Measurements from ENCODE around the gene PRPF38B. TPM values are rescaled to one million over a fixed set of nuclear protein-coding genes. Genes with fewer than 3 reads are reported as not detected.
"Not testable (repeated sequence)": the region's sequence is repeated elsewhere in the genome, so short reads cannot be mapped to it uniquely, and the experiment has no call there.

The PRPF38B gene
- polyA plus RNA-seq, 1 donor (not counting 4 experiments of a cell fraction or from before 2014, with no cell fraction given): 41.0 TPM

DNA sequence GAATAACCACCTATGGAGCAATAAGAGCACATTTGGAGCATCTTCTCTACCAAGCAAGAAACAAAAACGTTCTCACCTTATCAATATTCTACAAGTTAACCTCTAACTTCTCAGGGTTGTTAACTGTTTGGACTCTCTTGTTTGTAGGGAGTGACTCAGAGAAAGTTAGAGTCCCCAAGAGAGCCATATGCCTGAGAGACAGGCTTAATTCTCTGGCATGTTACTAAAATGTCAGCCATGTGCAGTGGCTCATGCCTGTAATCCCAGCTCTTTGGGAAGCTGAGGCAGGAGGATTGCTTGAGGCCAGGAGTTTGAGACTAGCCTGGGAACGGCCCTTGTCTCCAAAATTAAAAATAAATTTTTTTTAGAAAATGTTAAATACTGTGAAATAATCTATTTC, 27.0 kb upstream of the PRPF38B start:
- no peak overlapping the region for H2AFZ ChIP-seq (ENCODE audit: control insufficient read depth, low read length)
- no peak overlapping the region for H3K27ac ChIP-seq (ENCODE audit: control insufficient read depth, insufficient read depth, low read length)
- no peak for DNase-seq (ENCODE audit: low read depth, low spot score)
- TF ChIP-seq, protein P1, sequence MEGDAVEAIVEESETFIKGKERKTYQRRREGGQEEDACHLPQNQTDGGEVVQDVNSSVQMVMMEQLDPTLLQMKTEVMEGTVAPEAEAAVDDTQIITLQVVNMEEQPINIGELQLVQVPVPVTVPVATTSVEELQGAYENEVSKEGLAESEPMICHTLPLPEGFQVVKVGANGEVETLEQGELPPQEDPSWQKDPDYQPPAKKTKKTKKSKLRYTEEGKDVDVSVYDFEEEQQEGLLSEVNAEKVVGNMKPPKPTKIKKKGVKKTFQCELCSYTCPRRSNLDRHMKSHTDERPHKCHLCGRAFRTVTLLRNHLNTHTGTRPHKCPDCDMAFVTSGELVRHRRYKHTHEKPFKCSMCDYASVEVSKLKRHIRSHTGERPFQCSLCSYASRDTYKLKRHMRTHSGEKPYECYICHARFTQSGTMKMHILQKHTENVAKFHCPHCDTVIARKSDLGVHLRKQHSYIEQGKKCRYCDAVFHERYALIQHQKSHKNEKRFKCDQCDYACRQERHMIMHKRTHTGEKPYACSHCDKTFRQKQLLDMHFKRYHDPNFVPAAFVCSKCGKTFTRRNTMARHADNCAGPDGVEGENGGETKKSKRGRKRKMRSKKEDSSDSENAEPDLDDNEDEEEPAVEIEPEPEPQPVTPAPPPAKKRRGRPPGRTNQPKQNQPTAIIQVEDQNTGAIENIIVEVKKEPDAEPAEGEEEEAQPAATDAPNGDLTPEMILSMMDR (optimal IDR thresholded peaks at IDR 0.05 in 1 of 3, IDR thresholded peaks at IDR 0.05 in 1 of 3, conservative IDR thresholded peaks at IDR 0.05 in 1 of 3; ENCODE audit: extremely low read depth in 1 of 3, insufficient read depth in 2 of 3, low read length in 3 of 3): no peak
- TF ChIP-seq EZH2 (IDR thresholded peaks at IDR 0.05; ENCODE audit: low read length): no peak
- H3K9me1 ChIP-seq (ENCODE audit: control insufficient read depth, extremely low read depth, insufficient read depth, low read length): no peaks in the 10 kb centered on the region
- no peaks in the 10 kb centered on the region for H3K79me2 ChIP-seq (ENCODE audit: control insufficient read depth, insufficient read depth, low read length)
- H4K20me1 ChIP-seq (ENCODE audit: control insufficient read depth, extremely low read depth, insufficient read depth, low read length): no peaks in the 10 kb centered on the region
- H3K27me3 ChIP-seq (ENCODE audit: control insufficient read depth, extremely low read depth, insufficient read depth, low read length): no peaks in the 10 kb centered on the region
- no peak for FAIRE-seq
- no peaks in the 10 kb centered on the region for H3K36me3 ChIP-seq (ENCODE audit: control insufficient read depth in 2 of 2, extremely low read depth in 1 of 2, insufficient read depth in 2 of 2, low read length in 2 of 2)
- no peaks in the 10 kb centered on the region for H3K9me3 ChIP-seq (ENCODE audit: control insufficient read depth, low read depth, low read length)
- no peak overlapping the region for H3K4me2 ChIP-seq (ENCODE audit: control insufficient read depth, extremely low read depth, insufficient read depth, low read depth, low read length)
- peaks cover 3% of the 10 kb centered on the region for H3K4me1 ChIP-seq (ENCODE audit: control insufficient read depth, extremely low read depth, insufficient read depth, low read length)
- no peak overlapping the region for H3K4me3 ChIP-seq (ENCODE audit: control insufficient read depth in 2 of 3, extremely low read depth in 1 of 3, insufficient read depth in 2 of 3, low read depth in 1 of 3, low read length in 3 of 3)
- no peak overlapping the region for H3K9ac ChIP-seq (ENCODE audit: control insufficient read depth, extremely low read depth, insufficient read depth, low read length)
- dilution Hi-C loops (cut with MboI; ENCODE audit: extremely low pct_ligation_motif_present, low sequenced_read_pairs): no loop called here

DNA sequence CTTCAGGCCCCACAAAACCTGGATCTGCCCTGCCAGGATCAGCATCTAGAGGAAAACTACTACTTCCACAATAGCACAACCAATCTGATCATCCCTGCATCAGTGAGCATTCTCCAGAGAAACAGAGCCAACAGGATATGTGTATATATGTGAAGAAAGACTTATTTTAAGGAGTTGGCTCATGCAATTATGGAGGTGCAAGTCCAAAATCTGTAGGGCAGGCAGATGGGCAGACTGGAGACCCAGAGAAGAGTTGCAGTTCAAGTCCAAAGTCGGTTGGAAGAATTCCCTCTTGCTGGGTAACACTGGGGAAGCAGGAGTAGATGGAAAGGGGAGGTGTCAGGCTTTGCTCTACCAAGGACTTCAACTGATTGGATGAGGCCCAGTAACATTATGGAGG, 26.3 kb upstream of the PRPF38B start:
- TF ChIP-seq, protein P1 (optimal IDR thresholded peaks at IDR 0.05 in 1 of 3, IDR thresholded peaks at IDR 0.05 in 1 of 3, conservative IDR thresholded peaks at IDR 0.05 in 1 of 3; ENCODE audit: extremely low read depth in 1 of 3, insufficient read depth in 2 of 3, low read length in 3 of 3): no peak
- no peak for TF ChIP-seq EZH2 (IDR thresholded peaks at IDR 0.05; ENCODE audit: low read length)
- no peak overlapping the region for H2AFZ ChIP-seq (ENCODE audit: control insufficient read depth, low read length)
- H3K9ac ChIP-seq (ENCODE audit: control insufficient read depth, extremely low read depth, insufficient read depth, low read length): no peak overlapping the region
- H3K36me3 ChIP-seq (ENCODE audit: control insufficient read depth in 2 of 2, extremely low read depth in 1 of 2, insufficient read depth in 2 of 2, low read length in 2 of 2): no peaks in the 10 kb centered on the region
- no peaks in the 10 kb centered on the region for H3K79me2 ChIP-seq (ENCODE audit: control insufficient read depth, insufficient read depth, low read length)
- no peak overlapping the region for H3K4me3 ChIP-seq (ENCODE audit: control insufficient read depth in 2 of 3, extremely low read depth in 1 of 3, insufficient read depth in 2 of 3, low read depth in 1 of 3, low read length in 3 of 3)
- DNase-seq (ENCODE audit: low read depth, low spot score) (no peak), FAIRE-seq (no peak)
- no peaks in the 10 kb centered on the region for H3K27me3 ChIP-seq (ENCODE audit: control insufficient read depth, extremely low read depth, insufficient read depth, low read length)
- no peak overlapping the region for H3K4me2 ChIP-seq (ENCODE audit: control insufficient read depth, extremely low read depth, insufficient read depth, low read depth, low read length)
- dilution Hi-C loops (cut with MboI; ENCODE audit: extremely low pct_ligation_motif_present, low sequenced_read_pairs): no loop called here
- H3K9me3 ChIP-seq (ENCODE audit: control insufficient read depth, low read depth, low read length): no peaks in the 10 kb centered on the region
- peaks cover 3% of the 10 kb centered on the region for H3K4me1 ChIP-seq (ENCODE audit: control insufficient read depth, extremely low read depth, insufficient read depth, low read length)
- no peak overlapping the region for H3K27ac ChIP-seq (ENCODE audit: control insufficient read depth, insufficient read depth, low read length)
- no peaks in the 10 kb centered on the region for H4K20me1 ChIP-seq (ENCODE audit: control insufficient read depth, extremely low read depth, insufficient read depth, low read length)
- no peaks in the 10 kb centered on the region for H3K9me1 ChIP-seq (ENCODE audit: control insufficient read depth, extremely low read depth, insufficient read depth, low read length)

DNA sequence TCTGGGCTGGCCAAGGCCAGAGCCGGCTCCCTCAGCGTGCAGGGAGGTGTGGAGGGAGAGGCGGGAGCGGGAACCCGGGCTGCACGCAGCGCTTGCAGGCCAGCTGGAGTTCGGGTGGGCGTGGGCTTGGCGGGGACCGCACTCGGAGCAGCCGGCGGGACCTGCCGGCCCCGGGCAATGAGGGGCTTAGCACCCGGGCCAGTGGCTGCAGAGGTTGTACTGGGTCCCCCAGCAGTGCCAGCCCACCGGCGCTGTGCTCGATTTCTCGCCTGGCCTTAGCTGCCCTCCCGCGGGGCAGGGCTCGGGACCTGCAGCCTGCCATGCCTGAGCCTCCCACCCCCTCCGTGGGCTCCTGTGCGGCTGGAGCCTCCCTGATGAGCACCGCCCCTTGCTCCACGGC, 24.7 kb upstream of the PRPF38B start:
- H3K36me3 ChIP-seq (ENCODE audit: control insufficient read depth in 2 of 2, extremely low read depth in 1 of 2, insufficient read depth in 2 of 2, low read length in 2 of 2); H3K27me3 ChIP-seq (ENCODE audit: control insufficient read depth, extremely low read depth, insufficient read depth, low read length); H3K27ac ChIP-seq (ENCODE audit: control insufficient read depth, insufficient read depth, low read length); H3K9me3 ChIP-seq (ENCODE audit: control insufficient read depth, low read depth, low read length); FAIRE-seq; H3K9ac ChIP-seq (ENCODE audit: control insufficient read depth, extremely low read depth, insufficient read depth, low read length); DNase-seq (ENCODE audit: low read depth, low spot score); H3K4me3 ChIP-seq (ENCODE audit: control insufficient read depth in 2 of 3, extremely low read depth in 1 of 3, insufficient read depth in 2 of 3, low read depth in 1 of 3, low read length in 3 of 3); H3K4me2 ChIP-seq (ENCODE audit: control insufficient read depth, extremely low read depth, insufficient read depth, low read depth, low read length); H3K4me1 ChIP-seq (ENCODE audit: control insufficient read depth, extremely low read depth, insufficient read depth, low read length); H2AFZ ChIP-seq (ENCODE audit: control insufficient read depth, low read length); H3K79me2 ChIP-seq (ENCODE audit: control insufficient read depth, insufficient read depth, low read length); H3K9me1 ChIP-seq (ENCODE audit: control insufficient read depth, extremely low read depth, insufficient read depth, low read length); H4K20me1 ChIP-seq (ENCODE audit: control insufficient read depth, extremely low read depth, insufficient read depth, low read length); dilution Hi-C loops (cut with MboI; ENCODE audit: extremely low pct_ligation_motif_present, low sequenced_read_pairs): not testable (repeated sequence)

Measured in keratinocyte (primary cell).